GM23248 (cell line): ENCODE measurements around the gene ITIH5. TPM values are rescaled to one million over a fixed set of nuclear protein-coding genes. Genes with fewer than 3 reads are reported as not detected.

Experiments used
- DNase-seq: peaks from one replicate; pipeline ENCODE4 v3.0.0-alpha.2; 2015
- H2AFZ ChIP-seq: fragments of 200-600 bp; sonication (generic); 2 replicates; pipeline ENCODE4 v1.6.1; 2016; ENCODE audit warnings: antibody characterized with exemption
- H3F3A ChIP-seq: fragments of 200-600 bp; sonication (generic); 2 replicates; pipeline ENCODE4 v1.6.1; 2016; ENCODE audit warnings: mild to moderate bottlenecking, antibody characterized with exemption, mixed run types; ENCODE audit not compliant: insufficient read depth
- H3K27ac ChIP-seq: fragments of 200-600 bp; sonication (generic); 2 replicates; pipeline ENCODE4 v1.5.1; 2016; ENCODE audit warnings: mild to moderate bottlenecking
- H3K27me3 ChIP-seq: fragments of 200-600 bp; sonication (generic); replicated peaks from 2 replicates; pipeline ENCODE4 v1.6.1; 2016; ENCODE audit warnings: mild to moderate bottlenecking; ENCODE audit not compliant: insufficient read depth
- H3K36me3 ChIP-seq: fragments of 200-600 bp; sonication (generic); 2 replicates; pipeline ENCODE4 v1.6.1; 2016; ENCODE audit warnings: low read depth, mild to moderate bottlenecking
- H3K4me1 ChIP-seq: fragments of 200-600 bp; sonication (generic); 2 replicates; pipeline ENCODE4 v1.6.1; 2016; ENCODE audit warnings: mild to moderate bottlenecking; ENCODE audit not compliant: insufficient read depth
- H3K4me2 ChIP-seq: fragments of 200-600 bp; sonication (generic); one replicate; pipeline ENCODE4 v1.6.1; 2016; ENCODE audit warnings: mild to moderate bottlenecking; ENCODE audit not compliant: unreplicated experiment
- H3K4me3 ChIP-seq: fragments of 200-600 bp; sonication (generic); 2 replicates; pipeline ENCODE4 v1.5.1; 2016; ENCODE audit warnings: mild to moderate bottlenecking
- H3K79me2 ChIP-seq: fragments of 200-600 bp; sonication (generic); 2 replicates; pipeline ENCODE4 v1.6.1; 2016; ENCODE audit warnings: mild to moderate bottlenecking; ENCODE audit not compliant: insufficient read depth
- H3K9ac ChIP-seq: fragments of 200-600 bp; sonication (generic); 2 replicates; pipeline ENCODE4 v1.6.1; 2016; ENCODE audit warnings: mild to moderate bottlenecking
- H3K9me2 ChIP-seq: fragments of 200-600 bp; sonication (generic); 2 replicates; pipeline ENCODE4 v1.6.1; 2016; ENCODE audit warnings: mixed run types, mild to moderate bottlenecking, moderate library complexity; ENCODE audit not compliant: insufficient read depth
- H3K9me3 ChIP-seq: fragments of 200-600 bp; sonication (generic); one replicate; pipeline ENCODE4 v1.6.1; 2017; ENCODE audit warnings: low read depth
- H4K20me1 ChIP-seq: fragments of 200-600 bp; sonication (generic); 2 replicates; pipeline ENCODE4 v1.6.0; 2016; ENCODE audit not compliant: insufficient read depth
- EZH2 ChIP-seq: fragments of 200-600 bp; sonication (generic); IDR thresholded peaks from 2 replicates; pipeline ENCODE4 v1.6.1; 2018; ENCODE audit warnings: antibody characterized with exemption, mild to moderate bottlenecking; ENCODE audit not compliant: insufficient read depth, poor library complexity, severe bottlenecking
- EZH2phosphoT487 ChIP-seq: fragments of 200-600 bp; sonication (generic); IDR thresholded peaks from 2 replicates; pipeline ENCODE4 v1.6.1; 2018; ENCODE audit warnings: antibody characterized with exemption, moderate library complexity, mild to moderate bottlenecking, low read depth; ENCODE audit not compliant: insufficient read depth
- whole genome bisulfite sequencing, 2 experiments: methylation state at CpG; one replicate each; pipeline ENCODE4 v1.1.6; 2015 to 2017; ENCODE audit warnings: low lambda C conversion rate in 2 of 2, low coverage in 1 of 2; ENCODE audit errors: missing lambda C conversion rate in 2 of 2; 5-methylcytosine and 5-hydroxymethylcytosine counted together
- in situ Hi-C: fragments of 300-500 bp; cut with MboI; formaldehyde crosslinking; loops from 2 replicates; pipeline ENCODE4 v1.15.0; 2020
- polyA plus RNA-seq: library from polyadenylated mRNA; unstranded; fragments of >200 nt; fragmentation: Nextera tagmentation; extraction: Ambion mirVana; gene quantifications from 2 replicates; pipeline ENCODE4 v1.2.1, GENCODE V29; 2016
- total RNA-seq: library from RNA; depleted of rRNA; stranded (reverse); fragments of >200 nt; shearing (Covaris generic); gene quantifications from 2 replicates; pipeline ENCODE4 v1.2.3, GENCODE V29; 2014

The ITIH5 gene
- total and polyA plus RNA-seq, 2 experiments from 2014 or later: not detected

DNA sequence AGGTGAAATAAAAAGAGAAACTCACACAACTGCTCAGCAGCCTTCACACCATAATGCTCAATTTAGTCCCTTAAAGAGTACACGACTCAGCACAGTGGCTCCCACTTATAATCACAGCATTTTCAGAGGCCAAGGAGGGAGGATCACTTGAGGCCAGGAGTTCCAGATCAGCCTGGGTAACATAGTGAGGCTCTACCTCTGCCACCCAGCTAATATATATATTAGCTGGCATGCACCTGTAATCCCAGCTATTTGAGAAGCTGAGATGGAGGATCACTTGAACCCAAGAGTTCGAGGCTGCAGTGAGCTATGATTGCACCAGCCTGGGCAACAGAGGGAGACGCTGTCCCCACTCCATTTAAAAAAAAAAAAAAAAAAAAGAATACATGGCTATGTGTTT is 38.6 kb upstream of the ITIH5 start:
- WGBS, 2 experiments: 34 to 38% methylated on average over 3 of the region's 3 CpGs
- Histone ChIP-seq H3K4me3 (no peak overlapping the region), H3F3A (no peaks in the 10 kb centered on the region)

DNA sequence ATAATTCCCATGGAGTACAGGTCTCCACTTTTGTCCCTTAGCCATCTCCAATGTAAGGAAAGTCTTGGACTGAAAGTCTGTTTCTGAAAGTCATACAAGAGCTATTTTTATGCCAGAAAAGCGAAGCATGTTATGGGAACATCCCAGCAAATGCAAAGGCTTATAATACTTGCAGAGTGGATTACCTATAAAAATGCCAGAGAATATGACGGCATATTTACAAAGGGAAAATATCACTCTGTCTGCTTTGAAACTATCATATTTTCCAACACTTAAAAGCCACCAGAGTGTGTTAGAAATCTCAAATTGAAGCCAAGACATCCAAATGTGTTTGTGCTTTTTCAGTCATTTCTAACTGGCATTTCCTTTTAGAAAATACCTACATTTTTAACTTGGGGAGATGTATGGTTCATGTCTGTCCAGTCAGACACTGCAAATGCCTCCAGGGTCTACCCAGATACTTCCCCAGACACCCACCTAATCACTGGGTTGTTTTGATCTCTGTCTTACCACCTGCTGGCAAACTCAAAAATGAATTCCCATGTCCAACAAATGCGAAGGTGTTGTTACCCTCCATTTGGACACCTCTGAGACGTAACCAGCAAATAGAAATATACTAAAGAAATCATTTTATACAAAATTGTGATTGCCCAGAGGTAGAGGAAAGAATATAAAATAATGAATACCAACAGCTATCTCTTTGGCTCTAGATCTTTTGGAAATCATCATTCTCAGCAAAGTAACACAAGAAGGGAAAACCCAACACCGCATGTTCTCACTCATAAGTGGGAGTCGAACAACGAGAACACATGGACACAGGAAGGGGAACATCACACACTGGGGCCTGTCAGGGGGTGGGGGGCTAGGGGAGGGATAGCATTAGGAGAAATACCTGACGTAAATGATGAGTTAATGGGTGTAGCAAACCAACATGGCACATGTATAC is 37.6 kb upstream of the ITIH5 start:
- H3K9ac ChIP-seq: no peak overlapping the region
- H3K27me3 ChIP-seq: peaks cover 11% of the 10 kb centered on the region
- H3K27ac ChIP-seq: no peak overlapping the region
- no peaks in the 10 kb centered on the region for H3K9me3 ChIP-seq
- H3K4me3 ChIP-seq: no peak overlapping the region
- WGBS, 2 experiments: 29 to 31% methylated on average over 8 of the region's 8 CpGs
- H3K36me3 ChIP-seq: no peaks in the 10 kb centered on the region
- TF ChIP-seq EZH2phosphoT487 (no peak), EZH2 (no peak)
- no peaks in the 10 kb centered on the region for H3F3A ChIP-seq
- DNase-seq: no peak
- no peaks in the 10 kb centered on the region for H3K4me1 ChIP-seq
- no peaks in the 10 kb centered on the region for H3K9me2 ChIP-seq
- no peak overlapping the region for H2AFZ ChIP-seq
- H3K4me2 ChIP-seq: no peak overlapping the region
- H4K20me1 ChIP-seq: no peaks in the 10 kb centered on the region
- no peaks in the 10 kb centered on the region for H3K79me2 ChIP-seq
- in situ Hi-C loops: no loop called here

More for the DNA sequence above, 38.6 kb upstream of the ITIH5 start:
- Histone ChIP-seq H3K9me3 (no peaks in the 10 kb centered on the region), H3K4me1 (no peaks in the 10 kb centered on the region), H3K4me2 (no peak overlapping the region), H3K27me3 (peaks cover 11% of the 10 kb centered on the region), H3K27ac (no peak overlapping the region), H3K9me2 (no peaks in the 10 kb centered on the region), H3K79me2 (no peaks in the 10 kb centered on the region), H4K20me1 (no peaks in the 10 kb centered on the region), H2AFZ (no peak overlapping the region), H3K36me3 (no peaks in the 10 kb centered on the region), H3K9ac (no peak overlapping the region)
- in situ Hi-C loops: no loop called here
- TF ChIP-seq EZH2 (no peak), EZH2phosphoT487 (no peak)
- no peak for DNase-seq

DNA sequence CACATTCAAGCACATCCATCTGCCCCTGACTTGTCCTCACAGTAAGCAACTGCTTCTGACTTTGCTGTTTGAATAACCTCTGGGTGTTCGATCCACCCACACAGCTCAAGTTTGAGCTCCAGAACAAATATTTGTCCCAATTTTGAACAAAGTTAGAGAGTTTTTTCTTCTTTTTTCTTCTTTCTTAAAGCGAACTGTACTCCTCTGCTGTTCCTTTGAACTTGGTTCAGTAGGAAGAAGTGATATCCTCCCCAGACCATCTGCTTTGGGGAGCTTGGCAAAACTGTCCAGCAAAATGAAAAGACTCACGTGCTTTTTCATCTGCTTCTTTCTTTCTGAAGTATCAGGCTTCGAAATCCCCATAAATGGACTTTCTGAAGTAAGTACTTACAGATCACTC is 36.4 kb upstream of the ITIH5 start, which contains the start of gene ITIH2:
Gene ITIH2 (plus strand): TSS at position 177 of the 400 bp plus-strand sequence. CDS start 119 bp downstream, at position 296.
- Histone ChIP-seq H3K4me2 (no peak within 1 kb of the TSS), H3K79me2 (no peaks in the 10 kb centered on the region), H4K20me1 (no peaks in the 10 kb centered on the region), H3K9me2 (no peaks in the 10 kb centered on the region), H3K4me3 (no peak within 1 kb of the TSS), H2AFZ (no peak within 1 kb of the TSS), H3K9me3 (no peaks in the 10 kb centered on the region), H3F3A (no peaks in the 10 kb centered on the region), H3K27ac (no peak within 1 kb of the TSS), H3K36me3 (no peaks in the 10 kb centered on the region), H3K27me3 (peaks cover 11% of the 10 kb centered on the region), H3K9ac (no peak within 1 kb of the TSS), H3K4me1 (no peaks in the 10 kb centered on the region)
- DNase-seq: no peak
- in situ Hi-C loops: no loop called here
- WGBS, 2 experiments: 6 to 8% methylated on average over 4 of the region's 4 CpGs
- TF ChIP-seq EZH2phosphoT487 (no peak), EZH2 (no peak)

DNA sequence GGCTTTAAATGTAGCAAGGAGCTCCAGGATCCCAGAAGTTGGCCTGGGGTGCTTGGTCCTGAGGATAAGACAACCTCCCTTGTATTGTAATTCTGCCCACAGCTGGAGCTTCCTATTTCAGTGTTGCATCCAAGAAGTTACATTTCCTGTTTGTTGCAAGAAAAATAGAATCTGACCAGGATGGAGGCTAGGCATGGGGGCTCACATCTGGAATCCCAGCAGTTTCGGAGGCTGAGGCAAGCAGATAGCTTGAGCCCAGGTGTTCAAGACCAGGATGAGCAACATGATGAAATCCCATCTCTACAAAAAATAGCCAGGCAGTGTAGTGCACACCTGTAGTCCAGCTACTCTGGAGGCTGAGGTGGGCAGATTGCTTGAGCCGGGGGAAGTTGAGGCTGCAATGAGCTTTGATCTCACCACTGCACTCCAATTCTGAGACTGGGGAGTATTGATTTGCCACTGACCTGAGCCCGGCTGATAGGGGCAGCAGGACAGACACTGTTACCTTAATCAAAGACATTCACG is 35.6 kb upstream of the ITIH5 start:
- no peak for DNase-seq
- Histone ChIP-seq H3K4me2 (no peak overlapping the region), H3K27me3 (peaks cover 11% of the 10 kb centered on the region), H3K79me2 (no peaks in the 10 kb centered on the region), H3K36me3 (no peaks in the 10 kb centered on the region), H3K9me3 (no peaks in the 10 kb centered on the region), H3K27ac (no peak overlapping the region), H3F3A (no peaks in the 10 kb centered on the region), H3K9me2 (no peaks in the 10 kb centered on the region), H3K4me3 (no peak overlapping the region), H4K20me1 (no peaks in the 10 kb centered on the region), H3K4me1 (no peaks in the 10 kb centered on the region), H2AFZ (no peak overlapping the region), H3K9ac (no peak overlapping the region)
- WGBS, 2 experiments: 11 to 20% methylated on average over 4 of the region's 4 CpGs
- no peak for TF ChIP-seq EZH2
- TF ChIP-seq EZH2phosphoT487: no peak
- in situ Hi-C loops: no loop called here
